ENCODE results near the gene PTGS2. TPM values are rescaled to one million over a fixed set of nuclear protein-coding genes. Genes with fewer than 3 reads are reported as not detected.
A peak's percentile ranks its signal among the peaks of the same experiment; 100 is the strongest.

The PTGS2 gene
- total RNA-seq, 2 donors from 2014 or later, result 0.57 to 14.9 TPM

GRCh38 chr1:186679924-186680244, 339 bp downstream of the PTGS2 start:
- Histone ChIP-seq H3K27ac (peak overlapping the region; percentile 59), H3K4me1 (no peaks in the 10 kb centered on the region), H3K4me3 (peak overlapping the region; percentile 51), H3K9ac (ENCODE audit: low read depth in 2 of 2, low read length in 2 of 2) (peak overlapping the region; percentile 14 to 75), H3K9me3 (no peaks in the 10 kb centered on the region), H3K36me3 (no peaks in the 10 kb centered on the region), H3K27me3 (no peaks in the 10 kb centered on the region)
- DNase-seq, result no peak
- intact Hi-C loops (cut with DNase I), result loop anchor here (10.0 kb wide), 1 partner anchor 195 kb away; no protein-coding TSS in a partner anchor
- no peak for TF ChIP-seq CTCF (IDR thresholded peaks at IDR 0.05)

- Histone ChIP-seq H3K36me3 (no peaks in the 10 kb centered on the region), H3K27ac (no peak overlapping the region), H3K4me3 (no peak overlapping the region), H3K9me3 (no peaks in the 10 kb centered on the region), H3K27me3 (no peaks in the 10 kb centered on the region), H3K4me1 (no peaks in the 10 kb centered on the region), H3K9ac (ENCODE audit: low read depth in 2 of 2, low read length in 2 of 2) (no peak overlapping the region)
- DNase-seq, result no peak
- intact Hi-C loops (cut with DNase I), result no loop called here
- TF ChIP-seq CTCF (IDR thresholded peaks at IDR 0.05), result no peak
These were observed 2.1 kb downstream of the PTGS2 start for GRCh38 chr1:186678155-186678554.

GRCh38 chr1:186672596-186672995, 7.6 kb downstream of the PTGS2 start:
- intact Hi-C loops (cut with DNase I), result no loop called here
- H3K36me3 ChIP-seq, result no peaks in the 10 kb centered on the region
- H3K9ac ChIP-seq (ENCODE audit: low read depth in 2 of 2, low read length in 2 of 2), result no peak overlapping the region
- no peaks in the 10 kb centered on the region for H3K27me3 ChIP-seq
- H3K4me1 ChIP-seq, result no peaks in the 10 kb centered on the region
- DNase-seq, result no peak
- H3K27ac ChIP-seq, result no peak overlapping the region
- no peak overlapping the region for H3K4me3 ChIP-seq
- H3K9me3 ChIP-seq, result no peaks in the 10 kb centered on the region
- TF ChIP-seq CTCF (IDR thresholded peaks at IDR 0.05), result no peak

- DNase-seq, result no peak
- Histone ChIP-seq H3K36me3 (no peaks in the 10 kb centered on the region), H3K9me3 (no peaks in the 10 kb centered on the region), H3K4me1 (no peaks in the 10 kb centered on the region), H3K27me3 (no peaks in the 10 kb centered on the region), H3K27ac (no peak overlapping the region), H3K4me3 (no peak overlapping the region), H3K9ac (ENCODE audit: low read depth in 2 of 2, low read length in 2 of 2) (no peak overlapping the region)
- intact Hi-C loops (cut with DNase I), result no loop called here
- TF ChIP-seq CTCF (IDR thresholded peaks at IDR 0.05), result no peak
These were observed 8.1 kb downstream of the PTGS2 start for GRCh38 chr1:186672131-186672530.

- TF ChIP-seq CTCF (IDR thresholded peaks at IDR 0.05), result no peak
- Histone ChIP-seq H3K27ac (no peak overlapping the region), H3K9ac (ENCODE audit: low read depth in 2 of 2, low read length in 2 of 2) (no peak overlapping the region), H3K9me3 (no peaks in the 10 kb centered on the region), H3K4me3 (no peak overlapping the region), H3K27me3 (no peaks in the 10 kb centered on the region), H3K4me1 (no peaks in the 10 kb centered on the region), H3K36me3 (no peaks in the 10 kb centered on the region)
- no peak for DNase-seq
- intact Hi-C loops (cut with DNase I), result no loop called here
These were observed 8.9 kb downstream of the PTGS2 start for GRCh38 chr1:186671136-186671825.

Measured in colonic mucosa (tissue), 4 donors.